ENCODE measurements around the gene C10orf53.

DNA sequence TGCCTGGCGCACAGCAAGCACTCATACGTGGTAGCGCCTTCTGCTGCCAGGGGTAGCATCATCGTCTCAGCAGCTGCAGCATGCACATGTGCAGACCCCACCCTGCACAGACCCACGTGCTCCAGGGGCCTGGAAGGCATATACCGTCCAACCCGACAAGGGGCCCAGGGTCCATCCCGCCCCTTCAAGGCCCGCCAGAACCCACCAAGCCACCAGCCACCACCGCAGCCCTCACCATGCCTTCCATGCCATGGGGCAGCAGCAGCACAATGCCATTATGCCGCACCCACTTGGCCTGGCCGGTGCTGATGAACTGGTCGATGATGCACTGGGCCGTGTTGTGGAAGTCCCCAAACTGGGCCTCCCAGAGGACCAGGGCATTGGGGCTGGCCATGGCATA lies 60.0 kb downstream of the C10orf53 start:
- TF ChIP-seq, protein P1, sequence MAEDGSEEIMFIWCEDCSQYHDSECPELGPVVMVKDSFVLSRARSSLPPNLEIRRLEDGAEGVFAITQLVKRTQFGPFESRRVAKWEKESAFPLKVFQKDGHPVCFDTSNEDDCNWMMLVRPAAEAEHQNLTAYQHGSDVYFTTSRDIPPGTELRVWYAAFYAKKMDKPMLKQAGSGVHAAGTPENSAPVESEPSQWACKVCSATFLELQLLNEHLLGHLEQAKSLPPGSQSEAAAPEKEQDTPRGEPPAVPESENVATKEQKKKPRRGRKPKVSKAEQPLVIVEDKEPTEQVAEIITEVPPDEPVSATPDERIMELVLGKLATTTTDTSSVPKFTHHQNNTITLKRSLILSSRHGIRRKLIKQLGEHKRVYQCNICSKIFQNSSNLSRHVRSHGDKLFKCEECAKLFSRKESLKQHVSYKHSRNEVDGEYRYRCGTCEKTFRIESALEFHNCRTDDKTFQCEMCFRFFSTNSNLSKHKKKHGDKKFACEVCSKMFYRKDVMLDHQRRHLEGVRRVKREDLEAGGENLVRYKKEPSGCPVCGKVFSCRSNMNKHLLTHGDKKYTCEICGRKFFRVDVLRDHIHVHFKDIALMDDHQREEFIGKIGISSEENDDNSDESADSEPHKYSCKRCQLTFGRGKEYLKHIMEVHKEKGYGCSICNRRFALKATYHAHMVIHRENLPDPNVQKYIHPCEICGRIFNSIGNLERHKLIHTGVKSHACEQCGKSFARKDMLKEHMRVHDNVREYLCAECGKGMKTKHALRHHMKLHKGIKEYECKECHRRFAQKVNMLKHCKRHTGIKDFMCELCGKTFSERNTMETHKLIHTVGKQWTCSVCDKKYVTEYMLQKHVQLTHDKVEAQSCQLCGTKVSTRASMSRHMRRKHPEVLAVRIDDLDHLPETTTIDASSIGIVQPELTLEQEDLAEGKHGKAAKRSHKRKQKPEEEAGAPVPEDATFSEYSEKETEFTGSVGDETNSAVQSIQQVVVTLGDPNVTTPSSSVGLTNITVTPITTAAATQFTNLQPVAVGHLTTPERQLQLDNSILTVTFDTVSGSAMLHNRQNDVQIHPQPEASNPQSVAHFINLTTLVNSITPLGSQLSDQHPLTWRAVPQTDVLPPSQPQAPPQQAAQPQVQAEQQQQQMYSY (CRISPR knock-in tag; IDR thresholded peaks at IDR 0.05): no peak
- no peak for TF ChIP-seq OVOL2 (CRISPR knock-in tag; IDR thresholded peaks at IDR 0.05; ENCODE audit: borderline replicate concordance)

Measured in WTC11 (cell line).